ENCODE measurements around the gene GPR139.

The GPR139 gene

DNA sequence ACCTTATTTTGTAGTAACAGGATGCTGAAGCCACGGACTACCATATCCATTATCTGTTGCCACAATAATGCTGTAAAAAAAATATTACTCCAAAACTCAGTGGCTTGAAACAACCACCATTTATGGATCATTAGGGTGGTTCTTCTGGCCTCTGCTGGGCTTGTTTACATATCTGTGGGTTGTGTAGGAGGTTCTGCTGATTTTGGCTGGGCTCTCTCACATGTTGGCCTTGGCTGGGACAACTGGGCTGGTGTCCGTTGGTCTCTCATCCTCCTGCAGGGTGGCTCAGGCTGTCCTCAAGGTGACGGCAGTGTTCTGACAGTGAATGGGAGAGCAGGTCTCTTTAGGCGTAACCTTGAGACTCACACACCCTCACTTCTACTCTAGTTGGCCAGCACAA, 76.0 kb downstream of the GPR139 start:
- DNase-seq (ENCODE audit: low read depth): no peak
- no peak overlapping the region for H3K4me3 ChIP-seq (ENCODE audit: low read depth, low read length)

DNA sequence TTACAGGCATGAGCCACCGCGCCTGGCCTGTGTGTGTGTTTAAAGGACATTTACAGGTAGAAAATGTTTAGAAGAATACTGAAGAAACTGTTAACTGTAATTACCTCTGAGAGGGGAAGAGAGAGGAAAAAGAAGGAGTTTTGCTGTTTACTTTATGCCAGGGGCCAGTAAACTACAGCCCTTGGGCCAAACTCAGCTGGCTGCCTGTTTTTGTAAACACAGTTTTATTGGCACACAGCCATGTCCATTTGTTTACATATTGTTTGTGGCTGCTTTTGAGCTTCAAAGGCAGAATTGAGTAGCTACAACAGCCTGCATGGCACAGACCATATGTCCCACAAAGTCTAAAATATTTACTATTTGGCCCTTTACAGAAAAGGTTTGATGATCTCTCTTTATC, 76.4 kb downstream of the GPR139 start:
- H3K4me3 ChIP-seq (ENCODE audit: low read depth, low read length): no peak overlapping the region
- no peak for DNase-seq (ENCODE audit: low read depth)

DNA sequence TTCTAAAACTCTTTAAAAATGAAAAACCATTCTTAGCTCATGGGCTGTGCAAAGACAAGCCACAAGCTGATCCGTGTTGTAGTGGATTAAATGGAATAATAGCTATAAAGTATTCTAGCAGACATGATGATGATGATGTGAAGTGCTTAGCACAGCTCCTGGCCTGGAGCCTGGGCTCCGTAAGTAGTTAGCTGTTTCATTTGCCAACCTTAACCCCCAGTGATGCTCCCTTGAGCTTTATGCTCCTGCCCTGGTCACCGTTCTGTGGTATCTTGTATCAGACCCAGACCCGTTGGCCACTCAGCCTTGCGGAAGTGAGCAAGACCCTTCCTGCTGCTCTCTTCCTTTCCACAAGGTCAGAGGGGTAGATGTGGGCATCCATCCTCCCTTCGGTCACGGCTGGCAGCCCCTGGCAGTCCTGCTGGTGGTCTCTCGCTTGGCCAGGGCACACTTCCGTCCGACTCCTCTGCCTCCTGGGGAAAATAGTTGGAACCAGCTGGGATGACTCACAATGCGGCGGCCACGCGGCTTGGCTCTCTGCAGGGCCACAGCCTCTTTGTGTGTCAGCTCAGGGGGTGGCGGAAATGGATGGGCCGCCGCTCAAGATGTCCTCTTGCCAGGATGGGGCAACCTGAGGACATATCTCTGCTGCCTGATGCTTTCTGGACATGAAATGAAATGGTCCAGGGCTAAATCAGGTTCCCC, 79.1 kb downstream of the GPR139 start:
- H3K4me3 ChIP-seq (ENCODE audit: low read depth, low read length): no peak overlapping the region
- DNase-seq (ENCODE audit: low read depth): no peak

DNA sequence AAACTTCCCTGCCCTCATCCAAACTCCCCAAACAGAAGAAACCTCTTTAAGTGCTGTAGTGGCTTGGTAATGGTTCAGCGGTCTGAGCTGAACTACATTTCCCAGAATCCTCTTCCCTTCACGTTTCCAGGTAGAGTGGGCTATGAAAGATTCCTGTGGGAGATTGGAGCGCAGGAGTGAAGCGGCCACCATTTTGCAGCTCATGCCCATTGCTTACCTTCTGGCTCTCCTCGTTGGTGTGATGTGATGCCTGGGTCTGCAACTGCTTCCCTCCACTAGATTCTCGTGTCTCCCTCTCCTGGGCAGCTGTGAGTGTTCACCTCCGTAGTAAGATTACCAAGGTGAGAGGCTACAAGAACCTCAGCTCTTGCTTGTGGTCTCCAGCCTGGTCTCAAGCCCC, 82.1 kb downstream of the GPR139 start:
- no peak for DNase-seq (ENCODE audit: low read depth)
- H3K4me3 ChIP-seq (ENCODE audit: low read depth, low read length): no peak overlapping the region

DNA sequence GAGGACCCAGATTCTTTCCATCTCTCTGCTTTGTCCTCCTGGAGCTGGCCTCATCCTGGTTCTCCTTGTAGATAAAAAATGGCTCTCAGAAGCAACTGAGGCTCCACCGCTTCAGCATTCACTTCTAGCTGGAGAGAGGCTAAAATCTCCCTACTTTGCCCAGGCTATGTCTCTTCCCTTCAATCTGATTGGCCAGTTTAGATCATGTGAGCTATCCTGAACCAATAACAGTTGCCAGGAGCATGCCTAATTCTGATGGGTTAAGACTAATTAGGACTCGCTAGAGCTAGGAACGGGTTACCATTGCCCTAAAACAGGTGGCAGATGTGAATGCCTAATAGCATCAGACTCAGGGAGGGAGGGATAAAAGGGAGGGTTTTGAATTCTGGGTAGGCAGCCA, 89.6 kb downstream of the GPR139 start:
- DNase-seq (ENCODE audit: low read depth): no peak
- no peak overlapping the region for H3K4me3 ChIP-seq (ENCODE audit: low read depth, low read length)
